ENCODE results near the gene PKD2L1.
"Not testable (repeated sequence)": the region's sequence is repeated elsewhere in the genome, so short reads cannot be mapped to it uniquely, and the experiment has no call there.

The PKD2L1 gene

DNA sequence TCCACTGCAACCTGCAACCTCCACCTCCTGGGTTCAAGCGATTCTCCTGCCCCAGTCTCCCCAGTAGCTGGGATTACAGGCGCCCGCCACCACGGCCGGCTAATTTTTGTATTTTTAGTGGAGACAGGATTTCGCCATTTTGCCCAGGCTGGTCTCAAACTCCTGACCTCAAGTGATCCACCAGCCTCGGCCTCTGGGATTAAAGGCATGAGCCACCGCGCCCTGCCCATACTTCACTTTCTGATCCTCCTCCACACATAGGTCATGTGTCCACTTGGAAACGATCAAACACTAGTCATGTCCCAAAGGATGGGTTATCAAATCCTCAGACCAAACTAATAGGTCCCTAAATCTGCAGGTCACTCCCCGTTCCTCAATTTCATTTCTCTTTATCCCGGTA, 44.7 kb downstream of the PKD2L1 start:
- DNase-seq = not testable (repeated sequence)

DNA sequence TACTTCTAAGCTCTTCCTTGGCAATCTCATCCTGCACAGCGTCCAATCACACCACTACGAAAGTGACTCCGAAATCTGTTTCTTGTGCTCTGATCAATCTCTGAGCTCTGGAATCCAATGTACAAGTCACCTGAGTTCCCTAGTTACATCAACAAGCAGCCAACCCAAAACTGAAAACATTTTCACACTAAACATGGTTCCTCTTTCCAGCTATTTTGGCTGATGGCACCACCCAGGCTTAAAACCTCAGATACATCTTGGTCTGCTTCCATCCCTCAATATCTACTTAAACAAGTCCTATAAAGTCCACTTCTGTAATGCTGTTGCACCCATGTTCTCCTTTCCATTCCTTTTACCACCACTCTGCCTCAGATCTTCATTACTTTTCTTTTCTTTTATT, 47.1 kb downstream of the PKD2L1 start:
- DNase-seq = no peak

DNA sequence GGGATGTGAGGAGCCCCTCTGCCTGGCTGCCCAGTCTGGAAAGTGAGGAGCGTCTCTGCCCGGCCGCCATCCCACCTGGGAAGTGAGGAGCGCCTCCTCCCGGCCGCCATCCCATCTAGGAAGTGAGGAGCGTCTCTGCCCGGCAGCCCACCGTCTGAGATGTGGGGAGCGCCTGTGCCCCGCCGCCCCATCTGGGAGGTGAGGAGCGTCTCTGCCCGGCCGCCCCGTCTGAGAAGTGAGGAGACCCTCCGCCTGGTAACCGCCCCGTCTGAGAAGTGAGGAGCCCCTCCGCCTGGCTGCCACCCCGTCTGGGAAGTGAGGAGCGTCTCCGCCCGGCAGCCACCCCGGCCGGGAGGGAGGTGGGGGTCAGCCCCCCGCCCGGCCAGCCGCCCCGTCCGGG, 53.1 kb downstream of the PKD2L1 start:
- not testable (repeated sequence) for DNase-seq

DNA sequence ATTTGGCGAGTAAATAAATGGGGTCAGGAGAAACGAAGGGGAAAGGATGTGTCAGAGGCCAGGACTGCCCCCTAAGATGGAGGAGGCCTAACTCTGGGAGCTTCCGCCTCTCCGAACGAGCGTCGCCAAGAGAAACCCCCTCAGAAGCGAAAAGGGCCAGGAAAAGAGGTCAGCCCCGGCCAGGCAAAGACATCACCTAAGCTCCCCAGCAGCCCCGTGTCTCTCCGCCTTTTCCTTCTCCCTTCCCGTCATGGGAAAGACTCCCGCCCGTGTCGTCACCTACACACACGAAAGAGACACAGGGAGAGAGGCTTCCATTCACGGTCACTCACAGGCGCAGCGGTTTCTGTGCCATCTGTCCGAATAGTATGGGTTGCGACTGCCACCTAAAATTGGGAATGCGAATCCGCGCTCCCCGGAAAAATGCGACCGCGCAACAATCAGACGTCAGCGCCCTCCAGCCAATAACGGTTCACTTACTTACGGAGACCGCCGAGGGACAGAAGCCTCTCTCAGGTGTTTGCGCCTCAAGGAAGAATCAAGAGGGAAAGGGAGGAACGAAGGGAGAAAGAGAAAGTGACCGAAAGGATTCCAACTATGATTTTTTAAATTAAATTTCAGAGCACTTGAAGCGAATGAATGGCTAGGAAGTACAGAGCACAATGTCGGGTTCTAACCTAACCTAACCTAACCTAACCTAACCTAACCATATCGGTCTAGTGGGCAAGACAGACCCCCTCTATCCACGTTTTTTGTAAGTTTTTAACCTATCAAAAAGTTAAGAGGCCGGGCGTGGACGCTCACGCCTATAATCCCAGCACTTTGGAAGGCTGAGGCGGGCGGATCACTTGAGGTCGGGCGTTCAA, 62.6 kb downstream of the PKD2L1 start, which contains the start of gene CWF19L1:
TSS of gene CWF19L1 (minus strand) at position 400 of the 866 bp plus-strand sequence. CDS start at position 355, 45 bp downstream.
- DNase-seq = peak; percentile 67

DNA sequence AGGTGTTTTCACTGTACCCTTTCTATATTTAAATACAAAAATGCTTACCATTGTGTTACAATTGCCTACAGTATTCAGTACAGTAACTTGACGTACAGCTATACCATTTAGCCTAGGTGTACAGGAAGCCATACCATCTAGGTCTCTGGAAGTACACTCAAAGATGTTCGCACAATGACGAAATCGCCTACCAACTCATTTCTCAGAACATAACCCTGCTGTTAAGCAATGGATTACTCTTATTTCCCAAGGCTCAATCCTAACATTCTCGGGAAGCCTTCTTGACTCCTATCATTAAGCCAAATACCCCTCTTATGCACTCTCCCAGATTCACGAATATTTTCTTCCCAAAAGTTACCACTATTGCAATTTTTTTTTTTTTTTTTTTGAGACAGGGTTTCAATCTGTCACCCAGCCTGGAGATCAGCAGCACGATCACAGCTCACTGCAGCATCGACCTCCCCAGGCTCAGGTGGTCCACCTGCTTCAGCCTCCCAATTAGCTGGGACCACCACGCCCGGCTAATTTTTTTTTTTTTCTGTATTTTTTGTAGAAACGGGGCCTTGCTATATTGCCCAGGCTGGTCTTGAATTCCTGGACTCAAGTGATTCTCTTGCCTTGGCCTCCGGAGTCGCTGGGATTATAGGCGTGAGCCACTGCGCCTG, 64.1 kb downstream of the PKD2L1 start:
- no peak for DNase-seq

DNA sequence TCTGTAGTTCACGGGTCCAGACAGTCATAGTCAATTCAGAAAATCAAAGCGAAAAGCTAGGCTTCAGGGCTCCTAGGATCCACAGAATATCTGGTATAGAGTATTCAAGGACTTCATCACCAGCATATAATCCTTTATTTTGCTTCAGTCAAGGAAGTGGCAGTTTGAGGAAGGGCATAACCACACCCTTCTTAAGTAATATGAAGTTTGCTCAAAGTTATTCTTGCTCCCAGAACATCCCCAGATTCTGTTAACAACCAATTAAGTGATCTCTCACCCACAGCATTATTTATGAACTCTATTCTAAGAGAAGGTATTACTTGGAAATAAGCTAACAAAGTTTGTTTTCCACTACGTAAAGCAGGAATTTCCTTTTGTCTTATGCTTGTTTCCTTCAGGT, 75.8 kb downstream of the PKD2L1 start:
- no peak for DNase-seq

DNA sequence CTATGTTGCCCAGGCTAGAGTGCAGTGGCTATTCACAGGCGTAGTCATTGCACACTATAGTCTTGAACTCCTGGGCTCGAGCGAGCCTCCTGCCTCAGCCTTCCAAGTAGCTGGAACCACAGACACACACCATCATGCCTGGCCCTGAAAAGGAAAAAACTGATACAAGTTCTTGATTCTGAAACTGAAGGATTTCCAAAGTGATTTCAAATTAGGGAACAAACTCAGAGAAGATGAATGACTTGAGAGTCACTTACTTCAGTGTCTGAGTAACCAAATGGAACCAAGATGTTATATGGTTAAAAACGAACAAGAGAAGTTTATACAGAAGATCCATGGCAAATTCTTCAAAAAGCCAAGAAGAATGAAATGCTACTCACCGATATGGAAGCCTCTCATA, 77.0 kb downstream of the PKD2L1 start:
- DNase-seq = no peak

DNA sequence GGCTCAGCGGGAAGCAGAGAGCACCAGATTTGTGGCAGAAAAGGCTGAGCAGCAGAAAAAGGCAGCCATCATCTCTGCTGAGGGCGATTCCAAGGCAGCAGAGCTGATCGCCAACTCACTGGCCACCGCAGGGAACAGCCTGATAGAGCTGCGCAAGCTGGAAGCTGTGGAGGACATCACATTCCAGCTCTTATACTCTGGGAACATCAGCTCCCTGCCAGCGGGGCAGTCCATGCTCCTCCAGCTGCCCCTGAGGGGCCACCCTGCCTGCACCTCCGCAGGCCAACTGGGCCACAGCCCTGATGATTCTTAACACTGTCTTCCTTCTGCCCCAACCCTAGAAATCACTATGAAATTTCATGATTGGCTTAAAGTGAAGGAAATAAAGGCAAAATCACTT, 81.2 kb downstream of the PKD2L1 start:
- no peak for DNase-seq

DNA sequence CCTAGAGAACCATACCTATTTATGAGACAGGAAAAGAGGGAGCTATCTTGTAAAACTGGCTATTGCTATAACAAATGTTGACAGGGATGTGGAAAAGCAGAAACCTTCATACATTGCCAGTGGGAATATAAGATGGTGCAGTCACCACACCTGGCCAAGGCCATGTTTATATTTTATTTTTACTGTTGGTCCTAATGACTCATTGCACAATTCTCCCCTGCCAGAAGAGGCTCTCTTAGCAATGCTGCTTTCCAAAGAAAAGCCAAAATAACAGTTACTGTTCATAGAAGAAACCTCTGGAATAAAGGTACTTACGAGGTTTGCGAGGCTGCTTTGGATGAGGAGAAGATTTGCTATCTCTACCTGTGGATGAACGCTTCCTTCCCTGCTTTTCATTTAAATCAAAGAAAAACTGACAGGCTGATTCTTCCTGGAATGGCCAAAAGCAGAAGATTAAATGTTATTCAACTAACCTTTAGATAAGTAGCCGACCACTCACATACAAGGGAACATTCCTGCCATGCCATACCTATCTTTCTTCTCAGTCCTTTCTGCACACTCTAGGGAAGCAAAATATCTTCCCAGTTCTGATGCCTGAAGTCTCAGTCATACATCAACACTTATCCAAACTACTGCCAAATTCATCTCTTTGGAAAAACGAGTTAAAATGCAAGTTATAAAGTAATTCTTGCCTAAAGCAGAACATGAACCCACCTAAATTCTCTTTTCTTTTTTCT, 84.4 kb downstream of the PKD2L1 start:
- DNase-seq = no peak

DNA sequence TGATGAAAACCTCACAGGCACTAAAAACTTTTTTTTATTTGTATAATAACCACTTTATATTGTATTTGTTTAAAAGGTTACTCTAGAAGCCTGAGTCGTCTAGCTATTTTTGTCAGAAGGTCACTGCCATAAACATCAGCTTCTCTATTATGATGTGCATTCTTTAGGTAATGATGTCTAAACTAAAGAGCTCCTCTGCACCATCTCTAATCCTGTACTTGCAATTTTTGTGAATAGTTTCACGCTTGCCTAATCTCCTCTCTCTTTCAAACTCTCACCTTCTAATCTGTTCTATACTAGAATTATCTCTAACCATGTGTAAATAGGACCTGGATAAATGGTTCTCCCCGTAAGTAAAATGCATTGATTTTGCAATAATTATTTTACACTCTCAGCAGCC, 90.2 kb downstream of the PKD2L1 start:
- DNase-seq = no peak

DNA sequence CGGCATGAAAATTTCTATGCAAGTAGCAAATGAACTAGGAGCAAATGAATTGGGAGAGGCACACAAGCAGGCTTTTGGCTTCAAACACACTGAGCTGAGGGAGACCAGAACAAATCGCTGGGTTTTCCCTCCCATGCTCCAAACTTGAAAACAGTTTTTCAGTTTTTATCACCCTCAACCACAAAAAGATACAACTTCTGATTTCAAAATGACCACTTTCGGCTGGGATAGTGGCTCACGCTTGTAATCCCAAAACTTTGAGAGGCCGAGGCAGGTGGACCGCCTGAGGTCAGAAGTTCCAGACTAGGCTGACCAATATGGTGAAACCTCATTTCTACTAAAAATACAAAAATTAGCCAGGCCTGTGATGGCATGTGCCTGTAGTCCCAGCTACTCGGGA, 91.6 kb downstream of the PKD2L1 start:
- DNase-seq = no peak

All from central memory CD4-positive, alpha-beta T cell (primary cell).